H1 (cell line): ENCODE measurements around the gene OR4K5. TPM values are rescaled to one million over a fixed set of nuclear protein-coding genes. Genes with fewer than 3 reads are reported as not detected.

Source experiments
- CTCF ChIA-PET: fragments of 300-600 bp; sonication (Branson Sonifier 250); formaldehyde crosslinking; loops from one replicate; lab custom pipeline; 2021; ENCODE audit not compliant: partially characterized antibody; lab: Charles Lee
- POLR2A ChIA-PET: fragments of 300-600 bp; sonication (Branson Sonifier 250); formaldehyde crosslinking; loops from one replicate; lab custom pipeline; 2021; ENCODE audit warnings: inconsistent platforms; ENCODE audit not compliant: partially characterized antibody; lab: Charles Lee
- DNase-seq, 2 experiments: peaks; one replicate each; pipeline versions ENCODE4 v3.0.0 to v3.0.0-alpha.2; 2010 to 2022; ENCODE audit warnings: low spot score in 2 of 2, low read depth in 1 of 2, mixed read lengths in 1 of 2
- FAIRE-seq: peaks from 2 replicates; lab custom pipeline; 2011; peaks lifted over from hg19 to GRCh38; lab: Jason Lieb, UNC
- H2AFZ ChIP-seq: 2 replicates; pipeline ENCODE4 v1.8.1; 2012; ENCODE audit warnings: low read length, inconsistent platforms
- H2AK5ac ChIP-seq: 2 replicates; pipeline ENCODE4 v1.6.1; 2013; ENCODE audit warnings: low read depth, low read length
- H2BK120ac ChIP-seq: replicated peaks from 2 replicates; pipeline ENCODE3; 2013; ENCODE audit warnings: low read depth, low read length, inconsistent platforms
- H2BK12ac ChIP-seq: 2 replicates; pipeline ENCODE4 v1.6.1; 2013; ENCODE audit warnings: low read depth, low read length
- H2BK15ac ChIP-seq: 2 replicates; pipeline ENCODE4 v1.6.1; 2013; ENCODE audit warnings: low read length
- H2BK20ac ChIP-seq: 2 replicates; pipeline ENCODE4 v1.6.1; 2013; ENCODE audit warnings: low read length
- H2BK5ac ChIP-seq: 2 replicates; pipeline ENCODE4 v1.6.1; 2013; ENCODE audit warnings: low read depth, low read length
- H3K14ac ChIP-seq: 2 replicates; pipeline ENCODE4 v1.6.1; 2013; ENCODE audit warnings: inconsistent platforms; ENCODE audit not compliant: insufficient read length
- H3K18ac ChIP-seq: 2 replicates; pipeline ENCODE4 v1.6.1; 2013; ENCODE audit warnings: low read length; ENCODE audit errors: extremely low read depth
- H3K23ac ChIP-seq: 2 replicates; pipeline ENCODE4 v1.6.1; 2013; ENCODE audit warnings: inconsistent platforms; ENCODE audit not compliant: insufficient read length
- H3K23me2 ChIP-seq: 2 replicates; pipeline ENCODE4 v1.6.1; 2013; ENCODE audit warnings: low read depth, low read length
- H3K27ac ChIP-seq: 2 replicates; pipeline ENCODE4 v1.6.1; 2011; ENCODE audit warnings: low read depth, low read length, inconsistent platforms
- H3K27me3 ChIP-seq, 4 experiments: replicated peaks in 1 of 4; 1 replicate in 1 of 4; 2 replicates in 3 of 4; pipeline versions ENCODE4 v1.6.1 to v1.8.1; 2011 to 2013; ENCODE audit warnings: low read length in 3 of 4, mild to moderate bottlenecking in 3 of 4, inconsistent platforms in 2 of 4, mixed read lengths in 2 of 4, moderate library complexity in 1 of 4; ENCODE audit not compliant: control insufficient read depth in 3 of 4, insufficient read depth in 3 of 4; ENCODE audit errors: extremely low read depth in 1 of 4
- H3K36me3 ChIP-seq, 4 experiments: 2 replicates each; pipeline versions ENCODE4 v1.6.1 to v1.8.1; 2011 to 2013; ENCODE audit warnings: mild to moderate bottlenecking in 4 of 4, low read length in 3 of 4, moderate library complexity in 2 of 4, control low read depth in 1 of 4, inconsistent platforms in 1 of 4; ENCODE audit not compliant: insufficient read depth in 4 of 4, control insufficient read depth in 2 of 4
- H3K4ac ChIP-seq: replicated peaks from 2 replicates; pipeline ENCODE3; 2013; ENCODE audit warnings: low read length, low read depth, mixed read lengths, inconsistent platforms; ENCODE audit not compliant: insufficient read length
- H3K4me1 ChIP-seq, 4 experiments: replicated peaks in 1 of 4; 1 replicate in 1 of 4; 2 replicates in 3 of 4; pipeline versions ENCODE4 v1.6.1 to v1.8.1; 2011 to 2013; ENCODE audit warnings: low read length in 3 of 4, inconsistent platforms in 2 of 4, mixed read lengths in 1 of 4; ENCODE audit not compliant: insufficient read depth in 4 of 4, control insufficient read depth in 3 of 4
- H3K4me2 ChIP-seq, 2 experiments: 2 replicates each; pipeline versions ENCODE4 v1.6.1 to v1.8.1; 2011 to 2013; ENCODE audit warnings: low read depth in 2 of 2, low read length in 2 of 2, control low read depth in 1 of 2, inconsistent platforms in 1 of 2, mild to moderate bottlenecking in 1 of 2; ENCODE audit not compliant: insufficient read depth in 1 of 2
- H3K4me3 ChIP-seq, 4 experiments: fragments of 200-600, 300-600 bp in 1 of 4; sonication (generic), shearing (Covaris generic), sonication (Bioruptor Twin) in 1 of 4; 2 replicates each; pipeline versions ENCODE4 v1.5.1 to v1.8.1; 2011 to 2016; ENCODE audit warnings: low read length in 4 of 4, low read depth in 3 of 4, control low read depth in 2 of 4, inconsistent platforms in 2 of 4, mild to moderate bottlenecking in 2 of 4, mixed read lengths in 1 of 4, moderate library complexity in 1 of 4; ENCODE audit not compliant: insufficient read depth in 2 of 4; ENCODE audit errors: extremely low read depth in 1 of 4
- H3K56ac ChIP-seq: replicated peaks from 2 replicates; pipeline ENCODE3; 2013; ENCODE audit warnings: low read depth, mild to moderate bottlenecking, mixed read lengths, low read length, inconsistent platforms; ENCODE audit not compliant: insufficient read length
- H3K79me1 ChIP-seq: 2 replicates; pipeline ENCODE4 v1.6.1; 2013; ENCODE audit warnings: low read depth, low read length, control low read depth
- H3K79me2 ChIP-seq, 2 experiments: 2 replicates each; pipeline versions ENCODE4 v1.6.1 to v1.8.1; 2012 to 2013; ENCODE audit warnings: low read length in 2 of 2, mild to moderate bottlenecking in 2 of 2, inconsistent platforms in 1 of 2; ENCODE audit not compliant: insufficient read depth in 2 of 2, control insufficient read depth in 1 of 2
- H3K9ac ChIP-seq, 4 experiments: replicated peaks in 1 of 4; 1 replicate in 1 of 4; 2 replicates in 3 of 4; pipeline versions ENCODE4 v1.6.1 to v1.8.1; 2011 to 2013; ENCODE audit warnings: low read depth in 3 of 4, low read length in 3 of 4, control low read depth in 2 of 4, mild to moderate bottlenecking in 2 of 4, moderate library complexity in 2 of 4, inconsistent platforms in 1 of 4; ENCODE audit errors: extremely low read depth in 1 of 4
- H3K9me3 ChIP-seq, 2 experiments: 2 replicates each; pipeline versions ENCODE4 v1.6.1 to v1.8.1; 2012 to 2013; ENCODE audit warnings: mild to moderate bottlenecking in 2 of 2, moderate library complexity in 2 of 2, control low read depth in 1 of 2, inconsistent platforms in 1 of 2, low read depth in 1 of 2, low read length in 1 of 2, mixed read lengths in 1 of 2; ENCODE audit not compliant: insufficient read depth in 2 of 2
- H4K20me1 ChIP-seq, 2 experiments: replicated peaks in 1 of 2; 2 replicates each; pipeline versions ENCODE3 to v1.8.1; 2011 to 2013; ENCODE audit warnings: inconsistent platforms in 2 of 2, low read length in 2 of 2, mild to moderate bottlenecking in 1 of 2; ENCODE audit not compliant: insufficient read depth in 2 of 2, control insufficient read depth in 1 of 2
- H4K5ac ChIP-seq: 2 replicates; pipeline ENCODE4 v1.6.1; 2013; ENCODE audit warnings: low read length, low read depth, mixed read lengths, inconsistent platforms; ENCODE audit not compliant: insufficient read length
- H4K8ac ChIP-seq: 2 replicates; pipeline ENCODE4 v1.8.0; 2013; ENCODE audit warnings: mild to moderate bottlenecking, moderate library complexity, low read length, inconsistent platforms; ENCODE audit not compliant: insufficient read depth; ENCODE audit errors: extremely low read depth
- H4K91ac ChIP-seq: replicated peaks from 2 replicates; pipeline ENCODE3; 2013; ENCODE audit warnings: low read length, mixed read lengths, inconsistent platforms; ENCODE audit not compliant: insufficient read length
- CEBPB ChIP-seq: IDR thresholded peaks from 2 replicates; pipeline ENCODE4 v1.6.1; 2012; ENCODE audit warnings: low read depth, low read length
- CREB1 ChIP-seq: IDR thresholded peaks from 2 replicates; pipeline ENCODE4 v1.6.1; 2012; ENCODE audit warnings: inconsistent platforms
- CTCF ChIP-seq, 3 experiments: IDR thresholded peaks; 1 replicate in 2 of 3; 2 replicates in 1 of 3; pipeline versions ENCODE4 v1.5.1 to v1.6.1; 2011; ENCODE audit warnings: low read length in 3 of 3, mild to moderate bottlenecking in 3 of 3, inconsistent platforms in 2 of 3, low read depth in 1 of 3, moderate library complexity in 1 of 3; ENCODE audit not compliant: insufficient read depth in 1 of 3; ENCODE audit errors: control extremely low read depth in 1 of 3
- E2F6 ChIP-seq: IDR thresholded peaks from 2 replicates; pipeline ENCODE4 v1.6.1; 2012; ENCODE audit warnings: inconsistent platforms
- JUN ChIP-seq: IDR thresholded peaks from 2 replicates; pipeline ENCODE4 v1.6.1; 2011; ENCODE audit warnings: low read depth, mild to moderate bottlenecking, improper control_type of control experiment, low read length
- RAD21 ChIP-seq, 2 experiments: IDR thresholded peaks in 1 of 2; conservative IDR thresholded peaks in 1 of 2; 2 replicates each; pipeline ENCODE4 v1.6.1; 2011; ENCODE audit warnings: low read depth in 2 of 2, low read length in 2 of 2, improper control_type of control experiment in 1 of 2, inconsistent platforms in 1 of 2, mild to moderate bottlenecking in 1 of 2, moderate library complexity in 1 of 2
- RXRA ChIP-seq: IDR thresholded peaks from 2 replicates; pipeline ENCODE4 v1.6.1; 2011; ENCODE audit warnings: low read depth, mild to moderate bottlenecking, low read length, moderate library complexity; ENCODE audit not compliant: insufficient read depth
- TBP ChIP-seq: IDR thresholded peaks from 2 replicates; pipeline ENCODE4 v1.6.1; 2011; ENCODE audit warnings: low read depth, low read length, improper control_type of control experiment
- TEAD4 ChIP-seq: IDR thresholded peaks from 2 replicates; pipeline ENCODE4 v1.6.1; 2012; ENCODE audit warnings: low read depth, low read length, inconsistent platforms, mixed read lengths
- USF2 ChIP-seq: IDR thresholded peaks from 2 replicates; pipeline ENCODE4 v1.6.1; 2011; ENCODE audit warnings: low read length, improper control_type of control experiment
- polyA plus RNA-seq, 7 experiments: library from polyadenylated mRNA; depleted of rRNA in 3 of 7; stranded (reverse) in 5 of 7; unstranded in 2 of 7; fragments of >200 nt in 5 of 7; fragments of 200-250 nt in 2 of 7; gene quantifications; 1 replicate in 5 of 7; 2 replicates in 1 of 7; 4 replicates in 1 of 7; pipeline versions ENCODE4 v1.2.1 to v1.2.3, GENCODE V29; 2011 to 2013; ENCODE audit warnings: missing spikeins in 2 of 7, mixed read lengths in 2 of 7
- total RNA-seq: library from RNA; stranded (reverse); fragmentation: NEBNext Ultra II Directional; extraction: Animal tissue kit (Norgen Biotek cat#: 25700); gene quantifications from 2 replicates; pipeline ENCODE4 v1.2.1, GENCODE V29; 2021

Gene OR4K5
- total and polyA plus RNA-seq, 2 of the 8 experiments (the other 6 are each of a cell fraction or from before 2014, with no cell fraction given), result not detected

- Histone ChIP-seq H2AFZ (no peak overlapping the region), H3K9me3 (peaks cover 43 to 52% of the 10 kb centered on the region in 2 experiments), H3K9ac (no peak overlapping the region), H2BK120ac (no peak overlapping the region), H4K8ac (no peak overlapping the region), H3K18ac (no peak overlapping the region), H3K36me3 (no peaks in the 10 kb centered on the region), H3K79me2 (no peaks in the 10 kb centered on the region), H3K23ac (no peak overlapping the region), H2BK20ac (no peak overlapping the region), H3K4ac (no peak overlapping the region), H3K23me2 (no peaks in the 10 kb centered on the region), H3K79me1 (no peaks in the 10 kb centered on the region), H3K14ac (no peak overlapping the region), H3K4me2 (no peak overlapping the region), H4K20me1 (no peaks in the 10 kb centered on the region), H4K5ac (no peak overlapping the region), H3K27me3 (no peaks in the 10 kb centered on the region), H3K4me1 (no peaks in the 10 kb centered on the region), H2BK5ac (no peak overlapping the region), H2BK12ac (no peak overlapping the region), H4K91ac (no peak overlapping the region), H3K56ac (no peak overlapping the region), H2AK5ac (no peak overlapping the region), H3K4me3 (no peak overlapping the region), H3K27ac (no peak overlapping the region), H2BK15ac (no peak overlapping the region)
- FAIRE-seq, result no peak
- POLR2A ChIA-PET, result no interaction called here
- DNase-seq, result no peak
- CTCF ChIA-PET, result no interaction called here
- no peak for TF ChIP-seq RXRA
- no peak for TF ChIP-seq E2F6
- no peak for TF ChIP-seq JUN
- no peak for TF ChIP-seq USF2
- TF ChIP-seq TBP, result no peak
- peak in 1 of 3 experiments; percentile 19; a peak in 1 of 4 replicates for TF ChIP-seq CTCF (IDR thresholded peaks at IDR 0.05; ENCODE audit: control extremely low read depth in 1 of 3, insufficient read depth in 1 of 3, low read depth in 1 of 3, low read length in 3 of 3)
- peak in 1 of 2 experiments; percentile 21; a peak in 2 of 4 replicates for TF ChIP-seq RAD21 (IDR thresholded peaks at IDR 0.05 in 1 of 2, conservative IDR thresholded peaks at IDR 0.05 in 1 of 2; ENCODE audit: low read depth in 2 of 2, low read length in 2 of 2)
- TF ChIP-seq CEBPB, result no peak
- no peak for TF ChIP-seq CREB1
- TF ChIP-seq TEAD4, result no peak
Measured at GRCh38 chr14:19878029-19878642, 42.3 kb upstream of the OR4K5 start.
